ENCODE data around the gene SNTG2. TPM values are rescaled to one million over a fixed set of nuclear protein-coding genes. Genes with fewer than 3 reads are reported as not detected.

Gene SNTG2
- total and polyA plus RNA-seq, 10 of the 15 experiments (the other 5 are each of a cell fraction or from before 2014, with no cell fraction given) = not detected

DNA sequence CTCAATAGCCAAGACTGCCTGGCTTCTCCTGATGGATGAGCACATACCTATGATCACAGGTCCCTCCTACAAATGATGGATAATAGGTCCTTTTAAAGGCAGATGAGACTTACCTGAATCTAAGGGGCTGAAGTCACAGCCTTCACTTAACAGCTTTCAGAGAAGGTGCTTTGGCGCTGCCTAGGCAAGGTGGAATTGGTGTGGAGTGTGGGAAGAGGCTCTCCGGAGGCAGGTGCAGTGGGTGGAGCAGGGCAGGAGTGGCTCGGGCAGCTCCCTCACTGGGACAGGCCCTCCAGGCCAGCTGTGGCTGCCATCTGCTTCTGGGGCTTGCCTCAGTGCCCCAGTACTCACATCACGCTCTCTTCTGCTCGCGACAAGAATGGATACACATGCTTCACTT lies 363.6 kb downstream of the SNTG2 start:
- no peak for FAIRE-seq
- TF ChIP-seq, protein P1, sequence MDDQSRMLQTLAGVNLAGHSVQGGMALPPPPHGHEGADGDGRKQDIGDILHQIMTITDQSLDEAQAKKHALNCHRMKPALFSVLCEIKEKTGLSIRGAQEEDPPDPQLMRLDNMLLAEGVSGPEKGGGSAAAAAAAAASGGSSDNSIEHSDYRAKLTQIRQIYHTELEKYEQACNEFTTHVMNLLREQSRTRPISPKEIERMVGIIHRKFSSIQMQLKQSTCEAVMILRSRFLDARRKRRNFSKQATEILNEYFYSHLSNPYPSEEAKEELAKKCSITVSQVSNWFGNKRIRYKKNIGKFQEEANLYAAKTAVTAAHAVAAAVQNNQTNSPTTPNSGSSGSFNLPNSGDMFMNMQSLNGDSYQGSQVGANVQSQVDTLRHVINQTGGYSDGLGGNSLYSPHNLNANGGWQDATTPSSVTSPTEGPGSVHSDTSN (IDR thresholded peaks at IDR 0.05; ENCODE audit: insufficient replicate concordance, low read depth, low read length) = no peak
- TF ChIP-seq ZZZ3 (IDR thresholded peaks at IDR 0.05; ENCODE audit: control insufficient read depth, insufficient read length, low read depth) (no peak), BMI1 (IDR thresholded peaks at IDR 0.05; ENCODE audit: borderline replicate concordance) (no peak), RAD51 (IDR thresholded peaks at IDR 0.05) (no peak), ZSCAN29 (IDR thresholded peaks at IDR 0.05) (no peak), ATF7 (IDR thresholded peaks at IDR 0.05; ENCODE audit: low read depth) (no peak), MYC (IDR thresholded peaks at IDR 0.05; ENCODE audit: insufficient read depth, insufficient read length, insufficient replicate concordance, low read length, severe bottlenecking) (no peak), FOXM1 (IDR thresholded peaks at IDR 0.05; ENCODE audit: low read depth, low read length) (no peak), MXI1 (IDR thresholded peaks at IDR 0.05; ENCODE audit: low read depth, low read length) (no peak), GABPA (IDR thresholded peaks at IDR 0.05; ENCODE audit: low read depth) (no peak), IKZF1 (conservative IDR thresholded peaks at IDR 0.05) (no peak), TCF3 (IDR thresholded peaks at IDR 0.05; ENCODE audit: borderline replicate concordance, insufficient read depth, low read depth, low read length) (no peak)
- TF ChIP-seq, protein P2, sequence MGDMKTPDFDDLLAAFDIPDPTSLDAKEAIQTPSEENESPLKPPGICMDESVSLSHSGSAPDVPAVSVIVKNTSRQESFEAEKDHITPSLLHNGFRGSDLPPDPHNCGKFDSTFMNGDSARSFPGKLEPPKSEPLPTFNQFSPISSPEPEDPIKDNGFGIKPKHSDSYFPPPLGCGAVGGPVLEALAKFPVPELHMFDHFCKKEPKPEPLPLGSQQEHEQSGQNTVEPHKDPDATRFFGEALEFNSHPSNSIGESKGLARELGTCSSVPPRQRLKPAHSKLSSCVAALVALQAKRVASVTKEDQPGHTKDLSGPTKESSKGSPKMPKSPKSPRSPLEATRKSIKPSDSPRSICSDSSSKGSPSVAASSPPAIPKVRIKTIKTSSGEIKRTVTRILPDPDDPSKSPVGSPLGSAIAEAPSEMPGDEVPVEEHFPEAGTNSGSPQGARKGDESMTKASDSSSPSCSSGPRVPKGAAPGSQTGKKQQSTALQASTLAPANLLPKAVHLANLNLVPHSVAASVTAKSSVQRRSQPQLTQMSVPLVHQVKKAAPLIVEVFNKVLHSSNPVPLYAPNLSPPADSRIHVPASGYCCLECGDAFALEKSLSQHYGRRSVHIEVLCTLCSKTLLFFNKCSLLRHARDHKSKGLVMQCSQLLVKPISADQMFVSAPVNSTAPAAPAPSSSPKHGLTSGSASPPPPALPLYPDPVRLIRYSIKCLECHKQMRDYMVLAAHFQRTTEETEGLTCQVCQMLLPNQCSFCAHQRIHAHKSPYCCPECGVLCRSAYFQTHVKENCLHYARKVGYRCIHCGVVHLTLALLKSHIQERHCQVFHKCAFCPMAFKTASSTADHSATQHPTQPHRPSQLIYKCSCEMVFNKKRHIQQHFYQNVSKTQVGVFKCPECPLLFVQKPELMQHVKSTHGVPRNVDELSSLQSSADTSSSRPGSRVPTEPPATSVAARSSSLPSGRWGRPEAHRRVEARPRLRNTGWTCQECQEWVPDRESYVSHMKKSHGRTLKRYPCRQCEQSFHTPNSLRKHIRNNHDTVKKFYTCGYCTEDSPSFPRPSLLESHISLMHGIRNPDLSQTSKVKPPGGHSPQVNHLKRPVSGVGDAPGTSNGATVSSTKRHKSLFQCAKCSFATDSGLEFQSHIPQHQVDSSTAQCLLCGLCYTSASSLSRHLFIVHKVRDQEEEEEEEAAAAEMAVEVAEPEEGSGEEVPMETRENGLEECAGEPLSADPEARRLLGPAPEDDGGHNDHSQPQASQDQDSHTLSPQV (IDR thresholded peaks at IDR 0.05) = no peak
- H3K27me3 ChIP-seq (replicated peaks in 1 of 2; ENCODE audit: control insufficient read depth in 2 of 2, insufficient read depth in 2 of 2, low read length in 1 of 2) = no peaks in the 10 kb centered on the region
- ATAC-seq = no peak
- H3K27ac ChIP-seq (ENCODE audit: control insufficient read depth, insufficient read depth) = no peak overlapping the region
- ChIA-PET CTCF (no interaction called here), RAD21 (ENCODE audit: unreplicated experiment) (no interaction called here), SMC1A (ENCODE audit: uncharacterized antibody, unreplicated experiment) (no interaction called here), POLR2A (no interaction called here)
- no TSS peak for BruUV-seq (replicated peaks)
- no peak overlapping the region for H3K9ac ChIP-seq (ENCODE audit: control insufficient read depth, insufficient read depth, low read length)
- H2AFZ ChIP-seq (ENCODE audit: control insufficient read depth, low read depth, low read length) = no peak overlapping the region
- H3K79me2 ChIP-seq (ENCODE audit: control insufficient read depth, insufficient read depth, low read length) = no peaks in the 10 kb centered on the region
- intact Hi-C loops (cut with micrococcal nuclease; ENCODE audit: unreplicated experiment) = no loop called here
- WGBS (ENCODE audit: insufficient coverage, insufficient replicate concordance, low lambda C conversion rate, missing lambda C conversion rate) = 44% methylated on average over 6 of the region's 6 CpGs
- no peaks in the 10 kb centered on the region for H4K20me1 ChIP-seq (ENCODE audit: control insufficient read depth, insufficient read depth)
- in situ Hi-C loops (cut with MboI) = no loop called here
- H3K36me3 ChIP-seq (ENCODE audit: control insufficient read depth in 2 of 2, insufficient read depth in 2 of 2, low read length in 1 of 2) = no peaks in the 10 kb centered on the region
- no peak overlapping the region for H3K4me2 ChIP-seq (ENCODE audit: control insufficient read depth, insufficient read depth)
- DNase-seq (ENCODE audit: low read depth, low spot score) = no peak
- no peaks in the 10 kb centered on the region for H3K4me1 ChIP-seq (ENCODE audit: control insufficient read depth, insufficient read depth, low read length)
- no peak overlapping the region for H3K4me3 ChIP-seq
- H3K9me3 ChIP-seq (replicated peaks; ENCODE audit: control insufficient read depth, insufficient read depth, low read length) = no peaks in the 10 kb centered on the region
